Bronchial epithelial cell (primary cell): ENCODE measurements around the gene ARRB1. TPM values are rescaled to one million over a fixed set of nuclear protein-coding genes. Genes with fewer than 3 reads are reported as not detected.

Source experiments
- DNase-seq: peaks from one replicate; pipeline ENCODE4 v3.0.0-alpha.2; 2010; ENCODE audit warnings: low read depth
- FAIRE-seq: peaks from 2 replicates; lab custom pipeline; 2011; peaks lifted over from hg19 to GRCh38; lab: Jason Lieb, UNC
- H3K27me3 ChIP-seq: 2 replicates; pipeline ENCODE4 v1.5.1; 2011; ENCODE audit warnings: low read length; ENCODE audit not compliant: control insufficient read depth, insufficient read depth
- H3K36me3 ChIP-seq: 2 replicates; pipeline ENCODE4 v1.5.1; 2011; ENCODE audit warnings: low read length; ENCODE audit not compliant: control insufficient read depth, insufficient read depth
- H3K4me3 ChIP-seq: 2 replicates; pipeline ENCODE4 v1.5.1; 2011; ENCODE audit warnings: mild to moderate bottlenecking, low read depth, low read length, control low read depth
- CTCF ChIP-seq: IDR thresholded peaks from 2 replicates; pipeline ENCODE4 v1.5.1; 2011; ENCODE audit warnings: mild to moderate bottlenecking, moderate library complexity, low read length, control low read depth, inconsistent platforms; ENCODE audit not compliant: insufficient read depth, severe bottlenecking
- total RNA-seq: library from RNA; depleted of rRNA; stranded (reverse); fragments of >200 nt; gene quantifications from 2 replicates; pipeline ENCODE4 v1.2.1, GENCODE V29; 2014

Gene ARRB1
- 0.26 and 0.64 TPM in 2 replicates for total RNA-seq

- DNase-seq (no peak), FAIRE-seq (no peak)
- Histone ChIP-seq H3K4me3 (peak within 1 kb of the TSS; percentile 45), H3K36me3 (no peaks in the 10 kb centered on the region), H3K27me3 (no peaks in the 10 kb centered on the region)
- peak; percentile 19 for TF ChIP-seq CTCF
Measured at GRCh38 chr11:75351541-75351790, at the start of gene ARRB1. Gene ARRB1, minus strand, starts transcription at chr11:75351661. Its CDS starts 54 bp downstream, at chr11:75351607.

GRCh38 chr11:75400146-75400865, 48.8 kb upstream of the ARRB1 start:
- DNase-seq (peak; percentile 31), FAIRE-seq (no peak)
- Histone ChIP-seq H3K4me3 (peak overlapping the region; percentile 80), H3K27me3 (no peaks in the 10 kb centered on the region), H3K36me3 (peaks cover 31% of the 10 kb centered on the region)
- no peak for TF ChIP-seq CTCF

- Histone ChIP-seq H3K36me3 (peaks cover 28% of the 10 kb centered on the region), H3K27me3 (no peaks in the 10 kb centered on the region), H3K4me3 (peak within 1 kb of the TSS; percentile 80)
- FAIRE-seq, result no peak
- peak; percentile 30 for TF ChIP-seq CTCF
- peak; percentile 84 for DNase-seq
Measured at GRCh38 chr11:75399344-75400145, 48.1 kb upstream of the ARRB1 start, which contains the start of gene RPS3. Gene RPS3, plus strand, starts transcription at chr11:75399518. Its CDS starts 30 bp downstream, at chr11:75399548.

GRCh38 chr11:75398906-75399305, 47.4 kb upstream of the ARRB1 start:
- Histone ChIP-seq H3K4me3 (no peak overlapping the region), H3K27me3 (no peaks in the 10 kb centered on the region), H3K36me3 (peaks cover 22% of the 10 kb centered on the region)
- TF ChIP-seq CTCF, result no peak
- FAIRE-seq (no peak), DNase-seq (no peak)

GRCh38 chr11:75394085-75394840, 42.8 kb upstream of the ARRB1 start:
- no peak for FAIRE-seq
- no peaks in the 10 kb centered on the region for H3K27me3 ChIP-seq
- H3K36me3 ChIP-seq, result no peaks in the 10 kb centered on the region
- no peak for TF ChIP-seq CTCF
- no peak overlapping the region for H3K4me3 ChIP-seq
- no peak for DNase-seq
